ENCODE data around the gene BRDT.

GRCh38 chr1:91913018-91913417, 36.2 kb upstream of the BRDT start:
- no peak for TF ChIP-seq CTCF (IDR thresholded peaks at IDR 0.05; ENCODE audit: low read length)
- TF ChIP-seq EZH2 (optimal IDR thresholded peaks at IDR 0.05; ENCODE audit: low read depth, low read length) = no peak
- TF ChIP-seq EZH2phosphoT487 (IDR thresholded peaks at IDR 0.05; ENCODE audit: low read length) = no peak
